Brain microvascular endothelial cell (primary cell): ENCODE results near the gene METTL14.

Experiments
- DNase-seq: peaks from one replicate; pipeline ENCODE4 v3.0.0-alpha.2; 2020
- H3K27ac ChIP-seq: fragments of 250-450 bp; sonication (Bioruptor Pico); 2 replicates; pipeline ENCODE4 v1.5.1; 2020; ENCODE audit warnings: mild to moderate bottlenecking, moderate library complexity
- H3K27me3 ChIP-seq: fragments of 250-450 bp; sonication (Bioruptor Pico); replicated peaks from 2 replicates; pipeline ENCODE4 v1.5.1; 2020; ENCODE audit warnings: mild to moderate bottlenecking
- H3K36me3 ChIP-seq: fragments of 250-450 bp; sonication (Bioruptor Pico); replicated peaks from 2 replicates; pipeline ENCODE4 v1.5.1; 2020; ENCODE audit warnings: mild to moderate bottlenecking
- H3K4me3 ChIP-seq: 2 replicates; pipeline ENCODE4 v1.5.1; 2011; ENCODE audit warnings: low read depth, mild to moderate bottlenecking, control low read depth, low read length, moderate library complexity
- CTCF ChIP-seq: IDR thresholded peaks from 2 replicates; pipeline ENCODE4 v1.5.1; 2011; ENCODE audit warnings: low read depth, mild to moderate bottlenecking, moderate library complexity, low read length, control low read depth, inconsistent platforms; ENCODE audit errors: missing control alignments
- in situ Hi-C: cut with HindIII; loops from 2 replicates; pipeline ENCODE4 v1.10.0; 2017; ENCODE audit warnings: low sequenced_read_pairs, low pct_ligation_motif_present

METTL14 gene

GRCh38 chr4:118716304-118716703 lies 31.1 kb downstream of the METTL14 start:
- no peak for TF ChIP-seq CTCF
- Histone ChIP-seq H3K36me3 (peaks cover 25% of the 10 kb centered on the region), H3K4me3 (no peak overlapping the region), H3K27me3 (no peaks in the 10 kb centered on the region), H3K27ac (no peak overlapping the region)
- no peak for DNase-seq
- in situ Hi-C loops, result no loop called here

- H3K27me3 ChIP-seq, result no peaks in the 10 kb centered on the region
- H3K27ac ChIP-seq, result no peak overlapping the region
- in situ Hi-C loops, result no loop called here
- DNase-seq, result no peak
- TF ChIP-seq CTCF, result no peak
- H3K4me3 ChIP-seq, result no peak overlapping the region
- peaks cover 43% of the 10 kb centered on the region for H3K36me3 ChIP-seq
These were observed 33.4 kb downstream of the METTL14 start for GRCh38 chr4:118718511-118719170.

GRCh38 chr4:118721752-118722151 lies 36.6 kb downstream of the METTL14 start:
- in situ Hi-C loops, result no loop called here
- H3K36me3 ChIP-seq, result peaks cover 72% of the 10 kb centered on the region
- H3K27me3 ChIP-seq, result no peaks in the 10 kb centered on the region
- no peak overlapping the region for H3K4me3 ChIP-seq
- no peak for DNase-seq
- TF ChIP-seq CTCF, result no peak
- no peak overlapping the region for H3K27ac ChIP-seq

- H3K36me3 ChIP-seq, result peaks cover 83% of the 10 kb centered on the region
- no peak overlapping the region for H3K4me3 ChIP-seq
- no peak for TF ChIP-seq CTCF
- H3K27me3 ChIP-seq, result no peaks in the 10 kb centered on the region
- DNase-seq, result no peak
- H3K27ac ChIP-seq, result no peak overlapping the region
- in situ Hi-C loops, result no loop called here
These were observed 38.2 kb downstream of the METTL14 start for GRCh38 chr4:118723369-118723768.

GRCh38 chr4:118727360-118727759 lies 42.2 kb downstream of the METTL14 start:
- TF ChIP-seq CTCF, result no peak
- in situ Hi-C loops, result no loop called here
- H3K36me3 ChIP-seq, result peaks cover 80% of the 10 kb centered on the region
- no peak for DNase-seq
- H3K27me3 ChIP-seq, result no peaks in the 10 kb centered on the region
- no peak overlapping the region for H3K4me3 ChIP-seq
- H3K27ac ChIP-seq, result no peak overlapping the region
